HG02840 (cell line): ENCODE measurements around the gene ZNF169.
"Not testable (repeated sequence)": the region's sequence is repeated elsewhere in the genome, so short reads cannot be mapped to it uniquely, and the experiment has no call there.

Experiments
- ATAC-seq: cut with Tn5 transposase; IDR thresholded peaks from one replicate; pipeline ENCODE4 v1.9.1; 2021; ENCODE audit warnings: mild to moderate bottlenecking, moderate library complexity, moderate number of reproducible peaks; ENCODE audit not compliant: unreplicated experiment, low FRiP score

ZNF169 gene

GRCh38 chr9:94281101-94281500 lies 22.0 kb downstream of the ZNF169 start:
- ATAC-seq = no peak

- no peak for ATAC-seq
Measured at GRCh38 chr9:94286116-94286515, 27.0 kb downstream of the ZNF169 start.

GRCh38 chr9:94287877-94288513 lies 28.9 kb downstream of the ZNF169 start:
- no peak for ATAC-seq

- ATAC-seq = no peak
Measured at GRCh38 chr9:94289691-94290090, 30.6 kb downstream of the ZNF169 start.

GRCh38 chr9:94298949-94299599 lies 40.0 kb downstream of the ZNF169 start:
- ATAC-seq = no peak

GRCh38 chr9:94300470-94301301 lies 41.6 kb downstream of the ZNF169 start:
- no peak for ATAC-seq

- no peak for ATAC-seq
Measured at GRCh38 chr9:94301583-94301982, 42.5 kb downstream of the ZNF169 start.

GRCh38 chr9:94302426-94302825 lies 43.3 kb downstream of the ZNF169 start:
- no peak for ATAC-seq

GRCh38 chr9:94303321-94303720 lies 44.2 kb downstream of the ZNF169 start:
- no peak for ATAC-seq

- ATAC-seq = not testable (repeated sequence)
Measured at GRCh38 chr9:94315034-94315984, 56.2 kb downstream of the ZNF169 start.

GRCh38 chr9:94316236-94316635 lies 57.1 kb downstream of the ZNF169 start:
- ATAC-seq = not testable (repeated sequence)

- not testable (repeated sequence) for ATAC-seq
Measured at GRCh38 chr9:94317949-94318657, 59.0 kb downstream of the ZNF169 start.

- not testable (repeated sequence) for ATAC-seq
Measured at GRCh38 chr9:94322342-94322940, 63.3 kb downstream of the ZNF169 start.

- not testable (repeated sequence) for ATAC-seq
Measured at GRCh38 chr9:94323153-94323798, 64.2 kb downstream of the ZNF169 start.

GRCh38 chr9:94325583-94325982 lies 66.5 kb downstream of the ZNF169 start:
- ATAC-seq = not testable (repeated sequence)

- not testable (repeated sequence) for ATAC-seq
Measured at GRCh38 chr9:94328544-94328943, 69.4 kb downstream of the ZNF169 start, which contains the start of gene NUTM2F. TSS of gene NUTM2F (minus strand) at chr9:94328644. CDS start at chr9:94328623, 21 bp downstream.

GRCh38 chr9:94336445-94336844 lies 77.3 kb downstream of the ZNF169 start:
- ATAC-seq = not testable (repeated sequence)

GRCh38 chr9:94338723-94339122 lies 79.6 kb downstream of the ZNF169 start:
- not testable (repeated sequence) for ATAC-seq
